Esophagus squamous epithelium (tissue), 5 donors: ENCODE data around the gene PDE6B. TPM values are rescaled to one million over a fixed set of nuclear protein-coding genes. Genes with fewer than 3 reads are reported as not detected.
A peak's percentile ranks its signal among the peaks of the same experiment; 100 is the strongest.

ENCODE experiments used
- DNase-seq: peaks from one replicate; lab custom pipeline; 2025; lab: John Stamatoyannopoulos, UW
- H3K27ac ChIP-seq, 4 donors: fragments of 200-600 bp; sonication (generic); one replicate each; pipeline ENCODE4 v1.5.1; 2016 to 2019; ENCODE audit warnings: mild to moderate bottlenecking in 1 of 4
- H3K27me3 ChIP-seq, 4 donors: fragments of 200-600 bp; sonication (generic); 1 replicate in 3 of 4; 2 replicates in 1 of 4; pipeline versions ENCODE4 v1.5.1 to v1.6.0; 2017 to 2021; ENCODE audit warnings: antibody characterized with exemption in 1 of 4
- H3K36me3 ChIP-seq, 3 donors: fragments of 200-600 bp; sonication (generic); one replicate each; pipeline ENCODE4 v1.5.1; 2016 to 2019
- H3K4me1 ChIP-seq, 3 donors: fragments of 200-600 bp; sonication (generic); one replicate each; pipeline ENCODE4 v1.5.1; 2017 to 2019
- H3K4me3 ChIP-seq, 4 donors: fragments of 200-600 bp; sonication (generic); 1 replicate in 3 of 4; 2 replicates in 1 of 4; pipeline ENCODE4 v1.5.1; 2016 to 2019; ENCODE audit warnings: mild to moderate bottlenecking in 2 of 4, moderate library complexity in 1 of 4
- H3K9me3 ChIP-seq, 3 donors: fragments of 200-600 bp; sonication (generic); one replicate each; pipeline ENCODE4 v1.5.1; 2016 to 2019
- CTCF ChIP-seq, 6 experiments: fragments of 450-650 bp in 4 of 6; fragments of 200-600 bp in 2 of 6; sonication (generic) in 2 of 6; IDR thresholded peaks; one replicate each; pipeline ENCODE4 v1.5.1; 2016 to 2019; ENCODE audit warnings: antibody characterized with exemption in 6 of 6, mild to moderate bottlenecking in 4 of 6, moderate library complexity in 4 of 6
- POLR2A ChIP-seq, 4 donors: fragments of 450-650 bp; IDR thresholded peaks; one replicate each; pipeline ENCODE4 v1.6.1; 2017; ENCODE audit warnings: antibody characterized with exemption in 4 of 4, mild to moderate bottlenecking in 4 of 4, moderate library complexity in 3 of 4
- WGBS, 2 donors: methylation state at CpG; one replicate each; pipeline ENCODE4 v1.1.5; 2018; 5-methylcytosine and 5-hydroxymethylcytosine counted together
- intact Hi-C: fragments of 100-400 bp; cut with DNase I; formaldehyde crosslinking; loops from one replicate; pipeline ENCODE4 v1.15.0; 2022
- total RNA-seq, 4 donors: library from RNA; depleted of rRNA; stranded (reverse); fragments of >200 nt; gene quantifications; one replicate each; pipeline ENCODE4 v1.1.0, GENCODE V29; 2016
- donor health status: DM: yes; HTN: yes; CAD: no.

PDE6B gene
- total RNA-seq, 4 donors from 2014 or later = 0.19 to 4.4 (median 1.7) TPM

- peaks cover 25 to 60% (median 29%) of the 10 kb centered on the region in 3 donors for H3K4me1 ChIP-seq
- no peak for DNase-seq
- no peak for TF ChIP-seq CTCF (IDR thresholded peaks at IDR 0.05)
- TF ChIP-seq POLR2A (IDR thresholded peaks at IDR 0.05) = no peak
Measured at GRCh38 chr4:708631-708933, 83.2 kb downstream of the PDE6B start.

GRCh38 chr4:709348-709747, 84.0 kb downstream of the PDE6B start:
- intact Hi-C loops = no loop called here
- no peak overlapping the region for H3K4me3 ChIP-seq
- DNase-seq = no peak
- TF ChIP-seq POLR2A (IDR thresholded peaks at IDR 0.05) = no peak
- TF ChIP-seq CTCF (IDR thresholded peaks at IDR 0.05) = no peak
- no peaks in the 10 kb centered on the region for H3K9me3 ChIP-seq
- no peak overlapping the region for H3K27ac ChIP-seq
- peaks cover 25 to 60% (median 28%) of the 10 kb centered on the region in 3 donors for H3K4me1 ChIP-seq
- H3K27me3 ChIP-seq = no peaks in the 10 kb centered on the region
- H3K36me3 ChIP-seq = peaks cover 0 to 21% (median 0%) of the 10 kb centered on the region in 3 donors
- 87 to 88% methylated on average over 6 of the region's 6 CpGs for WGBS, 2 donors

More at GRCh38 chr4:708631-708933, 83.2 kb downstream of the PDE6B start:
- intact Hi-C loops = no loop called here
- no peaks in the 10 kb centered on the region for H3K27me3 ChIP-seq
- H3K9me3 ChIP-seq = no peaks in the 10 kb centered on the region
- H3K27ac ChIP-seq = no peak overlapping the region
- peaks cover 0 to 14% (median 0%) of the 10 kb centered on the region in 3 donors for H3K36me3 ChIP-seq
- H3K4me3 ChIP-seq = peak overlapping the region in 1 of 4 donors; percentile 6
- 92 to 100% methylated on average over 1 to 4 of the region's 6 CpGs for WGBS, 2 donors

GRCh38 chr4:710116-710515, 84.7 kb downstream of the PDE6B start:
- no peaks in the 10 kb centered on the region for H3K9me3 ChIP-seq
- peaks cover 20 to 52% (median 22%) of the 10 kb centered on the region in 3 donors for H3K4me1 ChIP-seq
- intact Hi-C loops = no loop called here
- H3K36me3 ChIP-seq = peaks cover 0 to 24% (median 0%) of the 10 kb centered on the region in 3 donors
- no peak overlapping the region for H3K4me3 ChIP-seq
- TF ChIP-seq CTCF (IDR thresholded peaks at IDR 0.05) (no peak), POLR2A (IDR thresholded peaks at IDR 0.05) (no peak)
- H3K27me3 ChIP-seq = no peaks in the 10 kb centered on the region
- WGBS, 2 donors = 68 to 81% methylated on average over 5 to 8 of the region's 9 CpGs
- no peak for DNase-seq
- H3K27ac ChIP-seq = no peak overlapping the region

GRCh38 chr4:710916-711315, 85.5 kb downstream of the PDE6B start:
- WGBS, 2 donors = 82 to 87% methylated on average over 13 of the region's 13 CpGs
- intact Hi-C loops = no loop called here
- peaks cover 20 to 49% (median 20%) of the 10 kb centered on the region in 3 donors for H3K4me1 ChIP-seq

GRCh38 chr4:712093-712492, 86.7 kb downstream of the PDE6B start:
- intact Hi-C loops = no loop called here
- no peak for TF ChIP-seq POLR2A (IDR thresholded peaks at IDR 0.05)
- TF ChIP-seq CTCF (IDR thresholded peaks at IDR 0.05) = no peak
- Histone ChIP-seq H3K27me3 (no peaks in the 10 kb centered on the region), H3K4me3 (no peak overlapping the region), H3K36me3 (peaks cover 0 to 24% (median 0%) of the 10 kb centered on the region in 3 donors), H3K27ac (no peak overlapping the region), H3K9me3 (no peaks in the 10 kb centered on the region), H3K4me1 (peaks cover 12 to 40% (median 15%) of the 10 kb centered on the region in 3 donors)
- WGBS, 2 donors = 46 to 65% methylated on average over 3 of the region's 3 CpGs
- no peak for DNase-seq

More at GRCh38 chr4:710916-711315, 85.5 kb downstream of the PDE6B start:
- TF ChIP-seq POLR2A (IDR thresholded peaks at IDR 0.05) (no peak), CTCF (IDR thresholded peaks at IDR 0.05) (no peak)
- H3K9me3 ChIP-seq = no peaks in the 10 kb centered on the region
- peaks cover 0 to 24% (median 0%) of the 10 kb centered on the region in 3 donors for H3K36me3 ChIP-seq
- H3K4me3 ChIP-seq = no peak overlapping the region
- no peak overlapping the region for H3K27ac ChIP-seq
- no peak for DNase-seq
- no peaks in the 10 kb centered on the region for H3K27me3 ChIP-seq
